ENCODE measurements around the gene CATSPER1.

GRCh38 chr11:66006891-66007176 lies 19.4 kb downstream of the CATSPER1 start:
- no peak for TF ChIP-seq CTCF (IDR thresholded peaks at IDR 0.05; ENCODE audit: insufficient read depth, low read length)
- no peak for TF ChIP-seq GABPA (IDR thresholded peaks at IDR 0.05; ENCODE audit: low read depth)
- TF ChIP-seq REST (IDR thresholded peaks at IDR 0.05; ENCODE audit: insufficient replicate concordance, low read depth) = no peak
